Nephron progenitor cell (in vitro differentiated cells): ENCODE measurements around the gene PDLIM3.
A peak's percentile ranks its signal among the peaks of the same experiment; 100 is the strongest.

Source experiments
- DNase-seq: peaks from one replicate; pipeline ENCODE4 v3.0.0; 2021
- H3K27ac Mint-ChIP-seq: 2 replicates; pipeline ENCODE4 v1.8.0; 2021; ENCODE audit warnings: mild to moderate bottlenecking, moderate library complexity, mixed read lengths
- H3K27me3 Mint-ChIP-seq: 2 replicates; pipeline ENCODE4 v1.8.0; 2021; ENCODE audit warnings: mild to moderate bottlenecking, low read depth, mixed read lengths; ENCODE audit not compliant: poor library complexity
- H3K36me3 Mint-ChIP-seq: 2 replicates; pipeline ENCODE4 v1.8.0; 2021; ENCODE audit warnings: low read depth, mixed read lengths
- H3K4me1 Mint-ChIP-seq: 2 replicates; pipeline ENCODE4 v1.8.0; 2021; ENCODE audit warnings: mixed read lengths
- H3K4me3 Mint-ChIP-seq: 2 replicates; pipeline ENCODE4 v1.8.0; 2021; ENCODE audit warnings: mild to moderate bottlenecking, moderate library complexity, mixed read lengths
- H3K9me3 Mint-ChIP-seq: 2 replicates; pipeline ENCODE4 v1.8.0; 2021; ENCODE audit warnings: mild to moderate bottlenecking, moderate library complexity, mixed read lengths
- TF ChIP-seq, protein P1 (sequence below): fragments of 200-600 bp; sonication (generic); IDR thresholded peaks from 2 replicates; pipeline ENCODE4 v1.5.0; 2021; ENCODE audit warnings: antibody characterized with exemption

The PDLIM3 gene

DNA sequence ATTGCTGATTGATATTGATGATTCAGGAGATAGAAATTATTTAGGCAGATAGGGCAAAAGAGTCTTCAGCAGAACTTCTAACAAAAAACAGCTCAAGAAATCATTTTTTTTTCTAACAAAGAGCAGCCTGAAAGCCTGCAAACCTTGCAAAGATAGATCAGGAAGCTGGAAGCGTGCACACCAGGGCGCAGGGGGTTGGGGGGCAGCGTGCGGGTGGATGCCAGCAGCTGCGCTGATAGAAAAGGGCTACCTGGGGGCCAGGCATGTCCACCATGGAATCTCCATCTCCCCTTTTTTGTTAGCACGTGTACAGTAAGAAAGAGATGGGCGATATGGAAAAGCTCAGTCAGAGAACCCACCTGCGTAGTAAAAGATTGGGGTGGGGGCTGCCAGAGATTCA, 62.1 kb downstream of the PDLIM3 start:
- TF ChIP-seq, protein P1, sequence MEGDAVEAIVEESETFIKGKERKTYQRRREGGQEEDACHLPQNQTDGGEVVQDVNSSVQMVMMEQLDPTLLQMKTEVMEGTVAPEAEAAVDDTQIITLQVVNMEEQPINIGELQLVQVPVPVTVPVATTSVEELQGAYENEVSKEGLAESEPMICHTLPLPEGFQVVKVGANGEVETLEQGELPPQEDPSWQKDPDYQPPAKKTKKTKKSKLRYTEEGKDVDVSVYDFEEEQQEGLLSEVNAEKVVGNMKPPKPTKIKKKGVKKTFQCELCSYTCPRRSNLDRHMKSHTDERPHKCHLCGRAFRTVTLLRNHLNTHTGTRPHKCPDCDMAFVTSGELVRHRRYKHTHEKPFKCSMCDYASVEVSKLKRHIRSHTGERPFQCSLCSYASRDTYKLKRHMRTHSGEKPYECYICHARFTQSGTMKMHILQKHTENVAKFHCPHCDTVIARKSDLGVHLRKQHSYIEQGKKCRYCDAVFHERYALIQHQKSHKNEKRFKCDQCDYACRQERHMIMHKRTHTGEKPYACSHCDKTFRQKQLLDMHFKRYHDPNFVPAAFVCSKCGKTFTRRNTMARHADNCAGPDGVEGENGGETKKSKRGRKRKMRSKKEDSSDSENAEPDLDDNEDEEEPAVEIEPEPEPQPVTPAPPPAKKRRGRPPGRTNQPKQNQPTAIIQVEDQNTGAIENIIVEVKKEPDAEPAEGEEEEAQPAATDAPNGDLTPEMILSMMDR = no peak
- Mint-ChIP-seq H3K9me3 (peaks cover 13% of the 10 kb centered on the region), H3K4me1 (peaks cover 12% of the 10 kb centered on the region), H3K36me3 (no peaks in the 10 kb centered on the region), H3K4me3 (no peak overlapping the region), H3K27me3 (peaks cover 78% of the 10 kb centered on the region), H3K27ac (no peak overlapping the region)
- DNase-seq = no peak

DNA sequence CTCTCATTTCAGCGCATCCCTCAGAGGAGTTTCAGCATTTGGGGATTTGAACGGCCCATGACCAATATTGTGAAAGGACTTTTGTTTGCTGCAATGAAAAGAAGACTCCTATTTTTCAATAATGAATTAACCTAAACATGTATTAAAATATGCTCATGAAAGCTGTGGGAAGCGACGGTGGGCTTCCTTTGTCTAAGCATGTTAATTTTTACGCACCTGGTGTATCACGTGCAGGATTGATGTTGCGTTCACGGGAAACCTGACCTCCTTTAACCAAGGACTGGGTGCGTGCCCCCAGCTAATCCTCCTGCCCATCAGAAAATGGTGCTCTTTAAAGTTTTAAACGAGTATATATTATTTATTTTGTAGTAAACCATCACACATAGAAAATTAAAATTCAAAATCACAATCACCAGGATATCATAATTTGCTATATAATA, 63.2 kb downstream of the PDLIM3 start:
- Mint-ChIP-seq H3K4me3 (peak overlapping the region; percentile 94), H3K27ac (no peak overlapping the region), H3K4me1 (peaks cover 12% of the 10 kb centered on the region), H3K27me3 (peaks cover 79% of the 10 kb centered on the region), H3K36me3 (no peaks in the 10 kb centered on the region), H3K9me3 (peaks cover 13% of the 10 kb centered on the region)
- DNase-seq = no peak
- TF ChIP-seq, protein P1 = no peak

DNA sequence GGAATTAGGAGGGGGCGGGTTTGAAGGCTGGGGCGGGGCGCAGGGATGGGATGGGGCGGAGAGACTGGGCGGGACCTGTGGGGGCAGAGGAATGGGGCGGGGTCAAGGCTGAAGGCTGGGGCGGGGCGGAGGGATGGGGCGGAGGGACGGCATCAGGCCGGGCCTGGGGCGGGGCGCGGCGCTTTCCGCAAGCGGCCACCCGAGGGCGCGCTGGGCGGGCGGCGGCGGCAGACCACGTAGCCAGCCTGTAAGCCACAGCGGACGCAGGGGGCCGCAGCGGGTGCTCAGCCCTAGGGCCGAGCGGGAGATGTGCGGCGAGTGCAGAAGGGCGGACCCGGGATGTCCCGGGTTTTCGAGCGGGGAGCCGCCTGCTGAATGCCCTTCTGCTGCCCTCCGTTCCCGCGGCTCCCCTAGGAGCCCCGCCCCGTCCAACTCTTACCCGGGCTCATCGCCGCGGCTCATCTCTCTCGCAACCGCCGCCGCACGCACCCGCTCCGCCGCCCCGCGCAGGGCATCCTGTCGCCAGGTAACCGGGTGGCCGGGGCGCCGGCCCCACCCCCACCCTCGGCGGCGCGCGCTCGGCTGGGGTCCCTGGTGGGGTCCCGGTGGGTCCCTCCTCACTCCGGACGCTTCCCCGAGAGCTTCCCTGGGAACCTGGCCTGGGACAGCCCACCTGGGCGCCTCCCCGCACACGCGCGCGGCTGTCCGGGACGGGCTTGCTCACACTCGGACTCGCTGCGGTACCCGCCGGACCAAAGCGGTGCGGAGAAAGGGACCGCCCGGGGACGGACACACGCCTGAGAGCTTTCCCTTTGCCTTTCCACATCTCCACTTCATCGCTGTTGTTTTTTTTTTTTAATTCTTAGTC, 63.8 kb downstream of the PDLIM3 start, which contains the start of gene CCDC110:
CCDC110 (minus strand) TSS at position 499 of the 868 bp plus-strand sequence; CDS start at position 449, 50 bp downstream.
- H3K27me3 Mint-ChIP-seq = peaks cover 79% of the 10 kb centered on the region
- peak; percentile 96 for DNase-seq
- no peaks in the 10 kb centered on the region for H3K36me3 Mint-ChIP-seq
- H3K4me1 Mint-ChIP-seq = peaks cover 12% of the 10 kb centered on the region
- no peak within 1 kb of the TSS for H3K27ac Mint-ChIP-seq
- TF ChIP-seq, protein P1 = peak; percentile 42
- H3K4me3 Mint-ChIP-seq = peak within 1 kb of the TSS; percentile 94
- H3K9me3 Mint-ChIP-seq = peaks cover 13% of the 10 kb centered on the region

DNA sequence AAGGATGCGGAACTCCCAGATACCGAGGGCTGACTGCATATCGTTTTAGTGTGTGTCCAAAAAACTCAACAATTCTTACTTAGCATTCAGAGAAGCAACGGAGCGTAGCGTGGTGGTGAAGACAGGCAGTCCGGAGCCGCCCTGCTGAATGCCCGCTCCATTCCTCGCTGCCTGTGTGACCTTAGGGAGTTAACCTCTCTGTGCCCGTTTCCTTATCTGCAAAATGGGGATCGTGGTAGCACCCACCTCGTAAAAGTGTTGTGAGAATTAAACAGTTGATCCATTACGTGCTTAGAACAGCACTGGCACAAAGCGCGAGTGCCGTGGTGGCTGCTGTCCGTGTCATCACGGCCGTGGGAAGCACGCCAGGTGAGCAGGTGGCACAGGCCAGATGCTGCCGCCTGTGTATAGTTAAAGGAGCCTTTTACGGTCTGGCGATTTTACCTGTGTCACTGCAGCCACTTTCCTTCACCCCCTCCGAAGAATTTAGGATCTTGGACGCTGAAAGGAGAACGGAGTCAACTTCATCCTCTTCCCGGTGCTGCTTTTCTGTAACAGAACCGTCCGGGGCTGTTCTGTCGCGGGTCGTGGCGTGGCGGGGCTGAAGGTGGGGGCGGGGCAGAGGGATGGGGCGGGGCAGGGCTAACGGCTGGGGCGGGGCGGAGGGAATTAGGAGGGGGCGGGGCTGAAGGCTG, 64.7 kb downstream of the PDLIM3 start:
- Mint-ChIP-seq H3K4me3 (peak overlapping the region; percentile 86), H3K9me3 (peaks cover 13% of the 10 kb centered on the region), H3K27me3 (peaks cover 85% of the 10 kb centered on the region), H3K27ac (no peak overlapping the region), H3K4me1 (peaks cover 12% of the 10 kb centered on the region), H3K36me3 (no peaks in the 10 kb centered on the region)
- TF ChIP-seq, protein P1 = no peak
- DNase-seq = peak; percentile 31

DNA sequence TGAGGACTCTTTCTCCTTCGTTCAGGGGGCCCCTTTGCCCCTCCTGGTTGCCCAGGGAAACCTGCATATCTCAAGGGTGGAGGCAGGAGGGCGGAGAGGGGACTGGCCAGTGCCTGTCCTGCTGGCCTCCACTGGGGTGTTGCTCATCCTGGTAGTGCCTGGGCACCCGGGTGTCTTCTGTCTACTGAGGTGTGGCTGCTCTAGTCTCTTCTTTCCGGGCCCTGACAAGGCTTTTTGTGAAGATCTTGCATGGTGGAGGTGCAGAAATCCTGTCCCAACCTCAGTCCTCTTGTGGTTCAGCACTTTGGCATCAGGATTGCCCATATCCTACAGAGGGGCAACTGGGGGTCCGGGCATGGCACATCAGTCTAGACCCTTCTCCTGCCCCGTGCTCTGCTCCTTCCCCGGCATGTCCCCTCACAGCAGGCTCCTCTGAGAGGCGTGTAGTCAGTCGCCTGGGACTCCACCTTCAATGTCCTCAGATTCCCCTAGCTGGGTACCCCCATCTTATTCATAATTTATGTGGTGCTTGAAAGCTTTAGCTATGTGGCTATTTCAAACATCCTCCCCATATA, 65.6 kb downstream of the PDLIM3 start:
- Mint-ChIP-seq H3K27ac (no peak overlapping the region), H3K4me1 (peaks cover 12% of the 10 kb centered on the region), H3K27me3 (peaks cover 85% of the 10 kb centered on the region), H3K4me3 (no peak overlapping the region), H3K9me3 (peaks cover 13% of the 10 kb centered on the region), H3K36me3 (no peaks in the 10 kb centered on the region)
- peak; percentile 8 for DNase-seq
- TF ChIP-seq, protein P1 = no peak
